Measurements from ENCODE around the gene DSCAML1.

DSCAML1 gene

GRCh38 chr11:117724621-117725020, 72.4 kb downstream of the DSCAML1 start:
- DNase-seq (ENCODE audit: low read depth) = no peak

- DNase-seq (ENCODE audit: low read depth) = no peak
These were observed 72.9 kb downstream of the DSCAML1 start for GRCh38 chr11:117724104-117724503.

- DNase-seq (ENCODE audit: low read depth) = no peak
These were observed 73.6 kb downstream of the DSCAML1 start for GRCh38 chr11:117723277-117724024.

GRCh38 chr11:117722082-117722481, 74.9 kb downstream of the DSCAML1 start:
- no peak for DNase-seq (ENCODE audit: low read depth)

- no peak for DNase-seq (ENCODE audit: low read depth)
These were observed 76.9 kb downstream of the DSCAML1 start for GRCh38 chr11:117720061-117720511.

GRCh38 chr11:117719480-117719879, 77.5 kb downstream of the DSCAML1 start:
- DNase-seq (ENCODE audit: low read depth) = no peak

- no peak for DNase-seq (ENCODE audit: low read depth)
These were observed 79.3 kb downstream of the DSCAML1 start for GRCh38 chr11:117717485-117718314.

GRCh38 chr11:117716521-117717440, 80.2 kb downstream of the DSCAML1 start:
- no peak for DNase-seq (ENCODE audit: low read depth)

- DNase-seq (ENCODE audit: low read depth) = no peak
These were observed 81.2 kb downstream of the DSCAML1 start for GRCh38 chr11:117715801-117716200.

GRCh38 chr11:117713538-117713991, 83.5 kb downstream of the DSCAML1 start:
- DNase-seq (ENCODE audit: low read depth) = no peak

- no peak for DNase-seq (ENCODE audit: low read depth)
These were observed 84.5 kb downstream of the DSCAML1 start for GRCh38 chr11:117712530-117712929.

GRCh38 chr11:117711331-117711730, 85.7 kb downstream of the DSCAML1 start:
- DNase-seq (ENCODE audit: low read depth) = no peak

GRCh38 chr11:117710211-117710610, 86.8 kb downstream of the DSCAML1 start:
- no peak for DNase-seq (ENCODE audit: low read depth)

GRCh38 chr11:117706322-117706814, 90.6 kb downstream of the DSCAML1 start:
- DNase-seq (ENCODE audit: low read depth) = no peak

GRCh38 chr11:117705866-117706265, 91.2 kb downstream of the DSCAML1 start:
- DNase-seq (ENCODE audit: low read depth) = no peak

GRCh38 chr11:117704395-117705100, 92.5 kb downstream of the DSCAML1 start:
- no peak for DNase-seq (ENCODE audit: low read depth)

- DNase-seq (ENCODE audit: low read depth) = no peak
These were observed 93.9 kb downstream of the DSCAML1 start for GRCh38 chr11:117702946-117703598.

GRCh38 chr11:117701781-117702180, 95.2 kb downstream of the DSCAML1 start:
- DNase-seq (ENCODE audit: low read depth) = no peak

- no peak for DNase-seq (ENCODE audit: low read depth)
These were observed 96.5 kb downstream of the DSCAML1 start for GRCh38 chr11:117700551-117700950.

- no peak for DNase-seq (ENCODE audit: low read depth)
These were observed 99.7 kb downstream of the DSCAML1 start for GRCh38 chr11:117697319-117697718.

GRCh38 chr11:117696540-117696939, 100.5 kb downstream of the DSCAML1 start:
- DNase-seq (ENCODE audit: low read depth) = no peak
